CD14-positive monocyte (primary cell): ENCODE data around the gene TOM1L2. TPM values are rescaled to one million over a fixed set of nuclear protein-coding genes. Genes with fewer than 3 reads are reported as not detected.

ENCODE experiments used
- DNase-seq, 3 donors: peaks; one replicate each; pipeline ENCODE4 v3.0.0-alpha.2; 2011 to 2022
- H2AFZ ChIP-seq: 2 replicates; pipeline ENCODE4 v1.6.0; 2012; ENCODE audit warnings: mild to moderate bottlenecking, low read depth, low read length, inconsistent platforms; ENCODE audit not compliant: insufficient read depth, poor library complexity, severe bottlenecking
- H3K27ac ChIP-seq, 2 donors: 1 replicate in 1 of 2; 2 replicates in 1 of 2; pipeline ENCODE4 v1.5.1; 2012 to 2013; ENCODE audit warnings: low read length in 2 of 2, control low read depth in 1 of 2, inconsistent platforms in 1 of 2, low read depth in 1 of 2, mild to moderate bottlenecking in 1 of 2
- H3K27me3 ChIP-seq, 2 donors: one replicate each; pipeline versions ENCODE4 v1.6.0 to v1.6.1; 2011 to 2013; ENCODE audit warnings: low read length in 2 of 2; ENCODE audit not compliant: control insufficient read depth in 2 of 2, insufficient read depth in 2 of 2
- H3K36me3 ChIP-seq, 2 donors: replicated peaks in 1 of 2; 1 replicate in 1 of 2; 2 replicates in 1 of 2; pipeline versions ENCODE4 v1.5.1 to v1.6.1; 2012 to 2013; ENCODE audit warnings: low read length in 2 of 2, control low read depth in 1 of 2, inconsistent platforms in 1 of 2, mild to moderate bottlenecking in 1 of 2; ENCODE audit not compliant: insufficient read depth in 2 of 2, control insufficient read depth in 1 of 2
- H3K4me1 ChIP-seq, 2 donors: 1 replicate in 1 of 2; 2 replicates in 1 of 2; pipeline versions ENCODE4 v1.5.1 to v1.6.1; 2012 to 2013; ENCODE audit warnings: low read length in 2 of 2, control low read depth in 1 of 2, inconsistent platforms in 1 of 2, mild to moderate bottlenecking in 1 of 2, moderate library complexity in 1 of 2; ENCODE audit not compliant: insufficient read depth in 2 of 2, control insufficient read depth in 1 of 2
- H3K4me2 ChIP-seq: replicated peaks from 2 replicates; pipeline ENCODE3; 2012; ENCODE audit warnings: low read length, moderate library complexity, mild to moderate bottlenecking; ENCODE audit not compliant: poor library complexity, severe bottlenecking; ENCODE audit errors: extremely low read depth
- H3K4me3 ChIP-seq, 3 experiments: fragments of 200-600 bp in 1 of 3; sonication (generic) in 1 of 3; replicated peaks in 1 of 3; 1 replicate in 2 of 3; 2 replicates in 1 of 3; pipeline ENCODE4 v1.5.1; 2011 to 2013; ENCODE audit warnings: low read length in 3 of 3, mild to moderate bottlenecking in 3 of 3, control low read depth in 2 of 3, low read depth in 2 of 3, inconsistent platforms in 1 of 3, moderate library complexity in 1 of 3
- H3K79me2 ChIP-seq: 2 replicates; pipeline ENCODE4 v1.6.0; 2012; ENCODE audit warnings: mild to moderate bottlenecking, control low read depth, inconsistent platforms, low read length, moderate library complexity; ENCODE audit not compliant: insufficient read depth
- H3K9ac ChIP-seq: 2 replicates; pipeline ENCODE4 v1.6.0; 2017; ENCODE audit warnings: low read length, mild to moderate bottlenecking; ENCODE audit not compliant: insufficient read depth, poor library complexity, severe bottlenecking
- H3K9me3 ChIP-seq, 2 donors: replicated peaks in 1 of 2; 1 replicate in 1 of 2; 2 replicates in 1 of 2; pipeline versions ENCODE4 v1.5.1 to v1.6.1; 2012 to 2013; ENCODE audit warnings: low read length in 2 of 2, control low read depth in 1 of 2; ENCODE audit not compliant: control insufficient read depth in 1 of 2, insufficient read depth in 1 of 2
- H4K20me1 ChIP-seq: 2 replicates; pipeline ENCODE4 v1.6.0; 2012; ENCODE audit warnings: mild to moderate bottlenecking, low read length, control low read depth, moderate library complexity; ENCODE audit not compliant: insufficient read depth
- H3K27ac Mint-ChIP-seq, 7 donors: one replicate each; pipeline ENCODE4 v1.8.0; 2020; ENCODE audit warnings: mild to moderate bottlenecking in 7 of 7, mixed read lengths in 7 of 7, moderate library complexity in 6 of 7, inconsistent platforms in 2 of 7
- H3K27me3 Mint-ChIP-seq, 3 donors: one replicate each; pipeline ENCODE4 v1.8.0; 2021 to 2022; ENCODE audit warnings: low read depth in 3 of 3, mild to moderate bottlenecking in 3 of 3, mixed read lengths in 3 of 3, moderate library complexity in 3 of 3, inconsistent platforms in 1 of 3
- H3K36me3 Mint-ChIP-seq, 2 donors: one replicate each; pipeline ENCODE4 v1.8.0; 2020; ENCODE audit warnings: mixed read lengths in 2 of 2, inconsistent platforms in 1 of 2, mild to moderate bottlenecking in 1 of 2
- H3K4me1 Mint-ChIP-seq: one replicate; pipeline ENCODE4 v1.8.0; 2020; ENCODE audit warnings: mild to moderate bottlenecking, mixed read lengths
- H3K4me3 Mint-ChIP-seq, 2 donors: one replicate each; pipeline ENCODE4 v1.8.0; 2020; ENCODE audit warnings: mild to moderate bottlenecking in 2 of 2, mixed read lengths in 2 of 2, moderate library complexity in 1 of 2
- H3K9me3 Mint-ChIP-seq, 7 donors: one replicate each; pipeline ENCODE4 v1.8.0; 2020 to 2022; ENCODE audit warnings: mixed read lengths in 7 of 7, mild to moderate bottlenecking in 6 of 7, moderate library complexity in 6 of 7, inconsistent platforms in 2 of 7
- CTCF ChIP-seq: fragments of 200-600 bp; IDR thresholded peaks from one replicate; pipeline ENCODE4 v1.8.0; 2022; ENCODE audit warnings: antibody characterized with exemption, mild to moderate bottlenecking
- WGBS: methylation state at CpG from one replicate; pipeline ENCODE4 v1.1.5; 2013; ENCODE audit warnings: missing lambda C conversion rate; ENCODE audit not compliant: insufficient coverage; 5-methylcytosine and 5-hydroxymethylcytosine counted together
- intact Hi-C, 2 donors: fragments of 100-400 bp; cut with micrococcal nuclease; formaldehyde crosslinking; loops; one replicate each; pipeline versions ENCODE4 v1.15.0 to v1.15.1; 2023
- polyA plus RNA-seq, 3 donors: library from polyadenylated mRNA; depleted of rRNA in 1 of 3; unstranded in 2 of 3; stranded (reverse) in 1 of 3; fragments of 300-500 nt in 2 of 3; fragments of >200 nt in 1 of 3; fragmentation: Illumina TruSeq in 2 of 3; gene quantifications; 1 replicate in 2 of 3; 2 replicates in 1 of 3; pipeline ENCODE4 v1.2.3, GENCODE V29; 2012 to 2021

Gene TOM1L2
- polyA plus RNA-seq, 3 donors = 1.7 to 28.2 (median 2.8) TPM

GRCh38 chr17:17944743-17945142 is 27.5 kb downstream of the TOM1L2 start:
- Histone ChIP-seq H3K79me2 (peaks cover 21% of the 10 kb centered on the region), H3K9me3 (no peaks in the 10 kb centered on the region), H2AFZ (no peak overlapping the region), H3K36me3 (no peaks in the 10 kb centered on the region), H4K20me1 (peaks cover 45% of the 10 kb centered on the region), H3K4me1 (peaks cover 14 to 16% of the 10 kb centered on the region in 2 donors), H3K27me3 (no peaks in the 10 kb centered on the region), H3K9ac (no peak overlapping the region), H3K27ac (no peak overlapping the region), H3K4me3 (no peak overlapping the region), H3K4me2 (no peak overlapping the region)
- H3K27me3 Mint-ChIP-seq = no peaks in the 10 kb centered on the region
- H3K9me3 Mint-ChIP-seq = peaks cover 0 to 2% (median 0%) of the 10 kb centered on the region in 7 donors
- no peak for TF ChIP-seq CTCF
- WGBS = 98% methylated on average over 9 of the region's 11 CpGs
- H3K36me3 Mint-ChIP-seq = peaks cover 6 to 17% of the 10 kb centered on the region in 2 donors
- H3K27ac Mint-ChIP-seq = no peak overlapping the region
- H3K4me3 Mint-ChIP-seq = no peak overlapping the region
- H3K4me1 Mint-ChIP-seq = peaks cover 32% of the 10 kb centered on the region
- no peak for DNase-seq
- intact Hi-C loops = no loop called here

- Mint-ChIP-seq H3K4me1 (peaks cover 33% of the 10 kb centered on the region), H3K27ac (no peak overlapping the region), H3K36me3 (peaks cover 2 to 13% of the 10 kb centered on the region in 2 donors), H3K9me3 (peaks cover 0 to 3% (median 0%) of the 10 kb centered on the region in 7 donors), H3K27me3 (no peaks in the 10 kb centered on the region), H3K4me3 (no peak overlapping the region)
- Histone ChIP-seq H3K9ac (no peak overlapping the region), H3K36me3 (no peaks in the 10 kb centered on the region), H3K79me2 (peaks cover 21% of the 10 kb centered on the region), H3K27me3 (no peaks in the 10 kb centered on the region), H3K4me2 (no peak overlapping the region), H3K4me3 (no peak overlapping the region), H3K4me1 (peaks cover 14 to 16% of the 10 kb centered on the region in 2 donors), H3K9me3 (no peaks in the 10 kb centered on the region), H2AFZ (no peak overlapping the region), H4K20me1 (peaks cover 45% of the 10 kb centered on the region), H3K27ac (no peak overlapping the region)
- no peak for TF ChIP-seq CTCF
- WGBS = 100% methylated on average over 3 of the region's 7 CpGs
- intact Hi-C loops = no loop called here
- no peak for DNase-seq
Observed at GRCh38 chr17:17944242-17944641, 28.0 kb downstream of the TOM1L2 start.
